ENCODE measurements around the gene FSHR. TPM values are rescaled to one million over a fixed set of nuclear protein-coding genes. Genes with fewer than 3 reads are reported as not detected.

FSHR gene
- total RNA-seq, 4 donors from 2014 or later: 0.13 TPM; not detected in 3

DNA sequence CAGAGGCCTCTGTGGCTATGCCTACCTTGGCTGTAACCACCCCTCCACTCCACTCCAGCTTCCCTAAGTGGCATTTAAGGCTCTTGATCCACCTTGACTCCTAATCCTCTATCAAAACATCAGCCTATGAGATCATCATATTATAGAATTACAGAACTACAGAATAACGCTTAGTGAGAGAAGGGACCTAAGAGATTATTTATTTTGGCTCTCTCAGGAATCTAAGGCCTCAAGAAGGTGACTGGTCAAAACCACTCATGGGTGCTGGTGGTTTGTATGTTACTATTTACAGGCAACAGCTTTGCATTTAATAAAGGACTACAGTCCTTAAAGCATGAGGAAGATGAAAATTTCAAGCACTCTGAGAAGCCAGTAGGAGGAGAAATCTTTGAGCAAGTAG, 118.8 kb downstream of the FSHR start:
- TF ChIP-seq POLR2A (IDR thresholded peaks at IDR 0.05): no peak
- TF ChIP-seq, protein P1, sequence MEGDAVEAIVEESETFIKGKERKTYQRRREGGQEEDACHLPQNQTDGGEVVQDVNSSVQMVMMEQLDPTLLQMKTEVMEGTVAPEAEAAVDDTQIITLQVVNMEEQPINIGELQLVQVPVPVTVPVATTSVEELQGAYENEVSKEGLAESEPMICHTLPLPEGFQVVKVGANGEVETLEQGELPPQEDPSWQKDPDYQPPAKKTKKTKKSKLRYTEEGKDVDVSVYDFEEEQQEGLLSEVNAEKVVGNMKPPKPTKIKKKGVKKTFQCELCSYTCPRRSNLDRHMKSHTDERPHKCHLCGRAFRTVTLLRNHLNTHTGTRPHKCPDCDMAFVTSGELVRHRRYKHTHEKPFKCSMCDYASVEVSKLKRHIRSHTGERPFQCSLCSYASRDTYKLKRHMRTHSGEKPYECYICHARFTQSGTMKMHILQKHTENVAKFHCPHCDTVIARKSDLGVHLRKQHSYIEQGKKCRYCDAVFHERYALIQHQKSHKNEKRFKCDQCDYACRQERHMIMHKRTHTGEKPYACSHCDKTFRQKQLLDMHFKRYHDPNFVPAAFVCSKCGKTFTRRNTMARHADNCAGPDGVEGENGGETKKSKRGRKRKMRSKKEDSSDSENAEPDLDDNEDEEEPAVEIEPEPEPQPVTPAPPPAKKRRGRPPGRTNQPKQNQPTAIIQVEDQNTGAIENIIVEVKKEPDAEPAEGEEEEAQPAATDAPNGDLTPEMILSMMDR (IDR thresholded peaks at IDR 0.05): no peak
- Histone ChIP-seq H3K27ac (no peak overlapping the region), H3K4me3 (replicated peaks in 1 of 3) (no peak overlapping the region), H3K4me1 (no peaks in the 10 kb centered on the region), H3K9me3 (no peaks in the 10 kb centered on the region), H3K36me3 (no peaks in the 10 kb centered on the region), H3K27me3 (no peaks in the 10 kb centered on the region)
- intact Hi-C loops (cut with DNase I): no loop called here
- 32 to 37% methylated on average over 1 of the region's 1 CpG for WGBS, 2 donors
- DNase-seq: no peak

DNA sequence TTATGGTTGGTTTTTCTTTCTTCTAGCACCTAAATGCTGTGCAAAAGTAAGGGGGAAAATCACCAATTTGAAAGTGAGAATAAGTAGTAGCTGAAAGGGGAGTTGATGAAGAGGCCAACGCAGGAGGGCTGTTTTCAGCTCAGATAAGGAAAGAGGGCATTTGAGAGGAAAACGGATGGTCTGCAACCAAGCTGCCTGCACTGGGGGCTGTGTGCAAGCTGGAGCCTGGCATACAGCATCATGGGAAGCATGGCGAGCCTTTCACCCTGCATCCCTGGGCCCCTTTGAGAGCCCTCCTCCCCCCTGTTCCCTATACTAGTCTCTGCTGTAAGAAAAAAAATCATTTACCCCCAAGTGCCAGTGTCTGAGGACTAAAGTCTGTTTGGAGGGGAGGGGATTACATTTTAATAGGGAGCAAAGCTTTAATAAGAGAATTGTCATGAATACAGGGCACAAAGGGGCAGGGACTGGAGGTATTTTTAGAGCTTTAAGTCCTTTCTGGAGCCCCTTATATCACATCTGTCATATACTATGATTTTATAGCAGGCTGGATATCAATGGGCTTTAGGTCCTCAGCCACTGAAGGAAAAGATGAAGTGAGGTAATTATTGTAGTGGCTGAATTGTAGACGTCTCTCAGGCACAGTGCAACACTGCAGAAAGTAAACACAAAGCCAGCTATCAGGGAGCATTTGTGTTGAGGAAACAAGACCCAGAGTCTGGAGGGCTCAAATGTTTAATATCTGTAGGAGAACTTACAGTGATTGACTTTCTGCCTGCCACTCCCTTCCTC, 120.7 kb downstream of the FSHR start:
- H3K27me3 ChIP-seq: no peaks in the 10 kb centered on the region
- no peak overlapping the region for H3K27ac ChIP-seq
- H3K36me3 ChIP-seq: no peaks in the 10 kb centered on the region
- no peaks in the 10 kb centered on the region for H3K4me1 ChIP-seq
- WGBS, 2 donors: 73 to 75% methylated on average over 4 of the region's 4 CpGs
- no peak overlapping the region for H3K4me3 ChIP-seq (replicated peaks in 1 of 3)
- no peaks in the 10 kb centered on the region for H3K9me3 ChIP-seq
- DNase-seq: no peak
- TF ChIP-seq, protein P1 (IDR thresholded peaks at IDR 0.05): no peak
- no peak for TF ChIP-seq POLR2A (IDR thresholded peaks at IDR 0.05)
- intact Hi-C loops (cut with DNase I): no loop called here

DNA sequence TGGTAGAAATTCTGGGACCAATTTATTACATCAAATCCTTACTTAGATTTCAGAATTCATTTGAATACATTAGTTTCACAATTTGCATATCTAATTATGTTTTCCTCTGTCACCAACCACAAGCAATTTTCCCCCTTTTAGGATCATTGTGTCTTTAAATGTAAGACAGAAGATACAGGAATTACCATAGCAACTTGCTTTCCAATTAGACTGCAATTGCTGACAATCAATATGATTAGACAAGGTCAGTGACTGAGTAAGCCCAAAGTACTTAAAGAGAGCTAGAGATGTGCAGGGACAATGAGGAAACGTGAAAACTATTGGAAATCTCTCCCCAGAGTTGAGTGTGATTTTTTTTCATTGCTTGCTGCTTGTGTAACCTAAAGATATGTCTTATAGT, 121.4 kb downstream of the FSHR start:
- Histone ChIP-seq H3K36me3 (no peaks in the 10 kb centered on the region), H3K4me1 (no peaks in the 10 kb centered on the region), H3K27ac (no peak overlapping the region), H3K27me3 (no peaks in the 10 kb centered on the region), H3K4me3 (replicated peaks in 1 of 3) (no peak overlapping the region), H3K9me3 (no peaks in the 10 kb centered on the region)
- intact Hi-C loops (cut with DNase I): no loop called here
- TF ChIP-seq, protein P1 (IDR thresholded peaks at IDR 0.05): no peak
- TF ChIP-seq POLR2A (IDR thresholded peaks at IDR 0.05): no peak
- no peak for DNase-seq
- 55 to 70% methylated on average over 1 of the region's 1 CpG for WGBS, 2 donors

DNA sequence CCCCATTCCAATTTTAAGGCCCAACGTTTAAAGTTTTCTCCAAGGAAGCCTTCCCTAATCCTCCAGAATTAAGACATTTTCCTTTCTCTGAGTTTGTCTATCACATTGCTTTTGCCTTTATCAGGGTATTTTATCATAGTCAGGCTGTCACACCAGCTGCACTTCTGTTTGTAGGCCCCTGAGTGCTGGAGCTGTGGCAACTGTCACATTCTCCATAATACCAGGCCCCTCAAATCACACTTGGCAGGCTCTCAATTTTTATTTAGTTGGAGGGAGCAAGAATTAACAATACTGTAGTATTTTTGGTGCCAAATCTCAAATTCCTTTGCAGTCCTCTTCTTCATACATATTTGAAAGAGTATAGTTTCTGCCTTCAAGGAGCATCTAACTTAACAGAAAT, 122.2 kb downstream of the FSHR start:
- intact Hi-C loops (cut with DNase I): no loop called here
- DNase-seq: no peak
- no peak overlapping the region for H3K27ac ChIP-seq
- H3K9me3 ChIP-seq: no peaks in the 10 kb centered on the region
- no peak overlapping the region for H3K4me3 ChIP-seq (replicated peaks in 1 of 3)
- WGBS, 2 donors: 43 to 61% methylated on average over 1 of the region's 1 CpG
- no peaks in the 10 kb centered on the region for H3K27me3 ChIP-seq
- H3K4me1 ChIP-seq: no peaks in the 10 kb centered on the region
- no peak for TF ChIP-seq POLR2A (IDR thresholded peaks at IDR 0.05)
- TF ChIP-seq, protein P1 (IDR thresholded peaks at IDR 0.05): no peak
- no peaks in the 10 kb centered on the region for H3K36me3 ChIP-seq

DNA sequence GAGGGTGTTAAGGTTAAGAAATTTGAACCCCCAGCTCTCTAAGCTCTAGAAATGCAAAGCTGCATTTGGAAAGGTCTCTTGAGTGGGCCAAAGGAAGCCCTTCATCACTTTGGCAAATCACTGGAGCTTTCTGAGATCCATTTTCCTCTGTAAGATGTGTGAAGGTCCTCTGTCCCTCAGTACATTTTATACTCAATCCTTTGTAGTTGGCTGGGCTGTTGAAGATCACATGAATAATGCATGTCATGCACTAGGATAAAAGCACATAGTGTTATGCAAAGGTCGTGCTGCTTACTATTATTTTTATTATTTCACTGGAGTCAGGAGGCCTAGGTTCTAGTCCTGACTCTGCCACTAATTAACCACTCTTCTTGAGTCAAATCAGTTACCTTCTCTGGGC, 124.9 kb downstream of the FSHR start:
- 60 to 92% methylated on average over 1 of the region's 1 CpG for WGBS, 2 donors
- intact Hi-C loops (cut with DNase I): no loop called here
- TF ChIP-seq POLR2A (IDR thresholded peaks at IDR 0.05): no peak
- TF ChIP-seq, protein P1 (IDR thresholded peaks at IDR 0.05): no peak

More for the DNA sequence above, 124.9 kb downstream of the FSHR start:
- Histone ChIP-seq H3K27ac (no peak overlapping the region), H3K9me3 (no peaks in the 10 kb centered on the region), H3K4me1 (no peaks in the 10 kb centered on the region), H3K36me3 (no peaks in the 10 kb centered on the region), H3K27me3 (no peaks in the 10 kb centered on the region), H3K4me3 (replicated peaks in 1 of 3) (no peak overlapping the region)
- no peak for DNase-seq
